ENCODE results near the gene DYRK2.

GRCh38 chr12:67609226-67609870 lies 39.2 kb upstream of the DYRK2 start:
- TF ChIP-seq, protein P1, sequence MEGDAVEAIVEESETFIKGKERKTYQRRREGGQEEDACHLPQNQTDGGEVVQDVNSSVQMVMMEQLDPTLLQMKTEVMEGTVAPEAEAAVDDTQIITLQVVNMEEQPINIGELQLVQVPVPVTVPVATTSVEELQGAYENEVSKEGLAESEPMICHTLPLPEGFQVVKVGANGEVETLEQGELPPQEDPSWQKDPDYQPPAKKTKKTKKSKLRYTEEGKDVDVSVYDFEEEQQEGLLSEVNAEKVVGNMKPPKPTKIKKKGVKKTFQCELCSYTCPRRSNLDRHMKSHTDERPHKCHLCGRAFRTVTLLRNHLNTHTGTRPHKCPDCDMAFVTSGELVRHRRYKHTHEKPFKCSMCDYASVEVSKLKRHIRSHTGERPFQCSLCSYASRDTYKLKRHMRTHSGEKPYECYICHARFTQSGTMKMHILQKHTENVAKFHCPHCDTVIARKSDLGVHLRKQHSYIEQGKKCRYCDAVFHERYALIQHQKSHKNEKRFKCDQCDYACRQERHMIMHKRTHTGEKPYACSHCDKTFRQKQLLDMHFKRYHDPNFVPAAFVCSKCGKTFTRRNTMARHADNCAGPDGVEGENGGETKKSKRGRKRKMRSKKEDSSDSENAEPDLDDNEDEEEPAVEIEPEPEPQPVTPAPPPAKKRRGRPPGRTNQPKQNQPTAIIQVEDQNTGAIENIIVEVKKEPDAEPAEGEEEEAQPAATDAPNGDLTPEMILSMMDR (IDR thresholded peaks at IDR 0.05): no peak
- TF ChIP-seq POLR2A (IDR thresholded peaks at IDR 0.05): no peak
